Placental epithelial cell (primary cell): ENCODE data around the gene RNASE1. TPM values are rescaled to one million over a fixed set of nuclear protein-coding genes. Genes with fewer than 3 reads are reported as not detected.

Experiments
- total RNA-seq: library from RNA; depleted of rRNA; stranded (reverse); fragments of >200 nt; gene quantifications from 2 replicates; pipeline ENCODE4 v1.2.3, GENCODE V29; 2012

RNASE1 gene
- 0.39 and 0.87 TPM in 2 replicates for total RNA-seq

GRCh38 chr14:20802341-20803084, at the start of gene RNASE1:
TSS of gene RNASE1 (minus strand) at chr14:20802844. CDS start at chr14:20802068, 776 bp downstream.

Other genes starting within 250 kb of the RNASE1 start
- not detected in 2 replicates for gene RNASE9, start 241.8 kb downstream of the RNASE1 start, total RNA-seq
- not detected in 2 replicates for gene RNASE11, start 214.8 kb downstream of the RNASE1 start, total RNA-seq
- gene RNASE12, start 211.5 kb downstream of the RNASE1 start, total RNA-seq: not detected in 2 replicates
- gene OR6S1, start 161.2 kb downstream of the RNASE1 start, total RNA-seq: not detected in 2 replicates
- 16.9 and 20.0 TPM in 2 replicates for gene RNASE4, start 118.3 kb downstream of the RNASE1 start, total RNA-seq
- 6.5 and 6.7 TPM in 2 replicates for gene ANG, start 114.1 kb downstream of the RNASE1 start, total RNA-seq
- gene EDDM3A, start 57.0 kb downstream of the RNASE1 start, total RNA-seq: not detected in 2 replicates
- not detected in 2 replicates for gene EDDM3B, start 34.4 kb downstream of the RNASE1 start, total RNA-seq
- gene RNASE6, start 21.6 kb downstream of the RNASE1 start, total RNA-seq: not detected in 2 replicates
- not detected in 2 replicates for gene RNASE3, start 88.5 kb upstream of the RNASE1 start, total RNA-seq
- not detected in 2 replicates for gene RNASE2, start 152.6 kb upstream of the RNASE1 start, total RNA-seq
- 65.2 and 66.5 TPM in 2 replicates for gene METTL17, start 187.1 kb upstream of the RNASE1 start, total RNA-seq
- gene SLC39A2, start 196.4 kb upstream of the RNASE1 start, total RNA-seq: 1.4 and 3.9 TPM in 2 replicates
- gene NDRG2, start 222.2 kb upstream of the RNASE1 start, total RNA-seq: 8.5 and 98.9 TPM in 2 replicates
- not detected in 2 replicates for gene TPPP2, start 227.4 kb upstream of the RNASE1 start, total RNA-seq
- not detected in 2 replicates for gene RNASE13, start 232.0 kb upstream of the RNASE1 start, total RNA-seq
- not detected in 2 replicates for gene RNASE7, start 239.5 kb upstream of the RNASE1 start, total RNA-seq